SU-DHL-6 (cell line): ENCODE measurements around the gene DYNLL1.

ENCODE experiments used
- H2AFZ ChIP-seq: fragments of 200-600 bp; sonication (generic); 2 replicates; pipeline ENCODE4 v1.6.1; 2014; ENCODE audit warnings: low read depth, mild to moderate bottlenecking, moderate library complexity, mixed read lengths, antibody characterized with exemption, low read length; ENCODE audit not compliant: severe bottlenecking
- H3F3A ChIP-seq: fragments of 200-600 bp; shearing (Covaris generic); 2 replicates; pipeline ENCODE4 v1.6.0; 2016; ENCODE audit warnings: antibody characterized with exemption, mild to moderate bottlenecking; ENCODE audit not compliant: insufficient read depth
- H3K27ac ChIP-seq: fragments of 200-600 bp; sonication (generic); 2 replicates; pipeline ENCODE4 v1.5.1; 2016; ENCODE audit warnings: low read depth, mild to moderate bottlenecking, low read length, moderate library complexity, mixed read lengths
- H3K27me3 ChIP-seq: fragments of 200-600 bp; sonication (generic), shearing (Covaris generic); 2 replicates; pipeline ENCODE4 v1.6.0; 2014; ENCODE audit warnings: mild to moderate bottlenecking, low read length
- H3K36me3 ChIP-seq: fragments of 200-600 bp; sonication (generic); 2 replicates; pipeline ENCODE4 v1.6.1; 2014; ENCODE audit warnings: mild to moderate bottlenecking, low read length, mixed read lengths
- H3K4me2 ChIP-seq: fragments of 300-600, 200-600 bp; shearing (Covaris generic), sonication (generic); 2 replicates; pipeline ENCODE4 v1.6.0; 2014; ENCODE audit warnings: low read length, low read depth, mild to moderate bottlenecking; ENCODE audit not compliant: poor library complexity, severe bottlenecking
- H3K4me3 ChIP-seq: fragments of 200-600 bp; sonication (generic); 2 replicates; pipeline ENCODE4 v1.5.1; 2014; ENCODE audit warnings: antibody characterized with exemption, low read length, mild to moderate bottlenecking, mixed read lengths; ENCODE audit not compliant: insufficient read depth, poor library complexity, severe bottlenecking
- H3K79me2 ChIP-seq: fragments of 200-600 bp; sonication (generic); 2 replicates; pipeline ENCODE4 v1.6.1; 2014; ENCODE audit warnings: mild to moderate bottlenecking, low read length, moderate library complexity; ENCODE audit not compliant: insufficient read depth
- H3K9ac ChIP-seq: fragments of 200-600 bp; sonication (generic); 2 replicates; pipeline ENCODE4 v1.7.0; 2014; ENCODE audit warnings: mild to moderate bottlenecking, low read length
- H3K9me2 ChIP-seq: fragments of 200-600 bp; sonication (generic); replicated peaks from 2 replicates; pipeline ENCODE4 v1.6.1; 2014; ENCODE audit warnings: low read length; ENCODE audit not compliant: insufficient read depth
- H3K9me3 ChIP-seq: fragments of 200-600 bp; sonication (generic); 2 replicates; pipeline ENCODE4 v1.6.1; 2014; ENCODE audit warnings: low read length, mixed read lengths; ENCODE audit not compliant: insufficient read depth
- H4K20me1 ChIP-seq: fragments of 200-600 bp; sonication (generic); 2 replicates; pipeline ENCODE4 v1.6.1; 2014; ENCODE audit warnings: low read depth, mild to moderate bottlenecking, antibody characterized with exemption, low read length, moderate library complexity, mixed read lengths
- CTCF ChIP-seq: fragments of 200-600 bp; sonication (generic); IDR thresholded peaks from one replicate; pipeline ENCODE4 v1.5.1; 2017; ENCODE audit warnings: antibody characterized with exemption, mild to moderate bottlenecking, low read length, moderate library complexity; ENCODE audit not compliant: insufficient read depth, poor library complexity, severe bottlenecking
- EZH2phosphoT487 ChIP-seq: fragments of 200-600 bp; sonication (generic), shearing (Covaris generic); conservative IDR thresholded peaks from 2 replicates; pipeline ENCODE4 v1.6.1; 2018; ENCODE audit warnings: mild to moderate bottlenecking, antibody characterized with exemption, low read length, moderate library complexity, mixed read lengths

Gene DYNLL1

GRCh38 chr12:120473807-120474615, 21.9 kb upstream of the DYNLL1 start:
- no peak overlapping the region for H3K27ac ChIP-seq
- H3K36me3 ChIP-seq, result peaks cover 2% of the 10 kb centered on the region; the same call in 1 of the 2 replicates
- TF ChIP-seq CTCF (no peak), EZH2phosphoT487 (no peak)
- H4K20me1 ChIP-seq, result no peaks in the 10 kb centered on the region
- H3K27me3 ChIP-seq, result no peaks in the 10 kb centered on the region
- H3K9me2 ChIP-seq, result no peaks in the 10 kb centered on the region
- peaks cover 7% of the 10 kb centered on the region; the same call in 1 of the 2 replicates for H3F3A ChIP-seq
- H2AFZ ChIP-seq, result no peak overlapping the region
- H3K4me2 ChIP-seq, result no peak overlapping the region
- no peaks in the 10 kb centered on the region for H3K9me3 ChIP-seq
- no peak overlapping the region for H3K4me3 ChIP-seq
- peaks cover 16% of the 10 kb centered on the region for H3K79me2 ChIP-seq
- H3K9ac ChIP-seq, result no peak overlapping the region

GRCh38 chr12:120474616-120474960, 21.3 kb upstream of the DYNLL1 start:
- Histone ChIP-seq H3F3A (peaks cover 7% of the 10 kb centered on the region; the same call in 1 of the 2 replicates), H4K20me1 (no peaks in the 10 kb centered on the region), H3K9ac (no peak overlapping the region), H2AFZ (no peak overlapping the region), H3K9me2 (no peaks in the 10 kb centered on the region), H3K4me3 (no peak overlapping the region), H3K4me2 (no peak overlapping the region), H3K79me2 (peaks cover 12% of the 10 kb centered on the region; the same call in 1 of the 2 replicates), H3K36me3 (peaks cover 2% of the 10 kb centered on the region; the same call in 1 of the 2 replicates), H3K9me3 (no peaks in the 10 kb centered on the region), H3K27me3 (no peaks in the 10 kb centered on the region), H3K27ac (no peak overlapping the region)
- no peak for TF ChIP-seq EZH2phosphoT487
- no peak for TF ChIP-seq CTCF

- Histone ChIP-seq H3K79me2 (peaks cover 12% of the 10 kb centered on the region; the same call in 1 of the 2 replicates), H3K4me3 (no peak overlapping the region), H4K20me1 (no peaks in the 10 kb centered on the region), H3F3A (peaks cover 7% of the 10 kb centered on the region; the same call in 1 of the 2 replicates), H3K9me2 (no peaks in the 10 kb centered on the region), H3K9me3 (no peaks in the 10 kb centered on the region), H3K9ac (no peak overlapping the region), H3K27me3 (no peaks in the 10 kb centered on the region), H2AFZ (no peak overlapping the region), H3K27ac (no peak overlapping the region), H3K36me3 (peaks cover 2% of the 10 kb centered on the region; the same call in 1 of the 2 replicates), H3K4me2 (no peak overlapping the region)
- TF ChIP-seq EZH2phosphoT487 (no peak), CTCF (no peak)
Measured at GRCh38 chr12:120475643-120476042, 20.3 kb upstream of the DYNLL1 start.
